ENCODE measurements around the gene UBAC1.

Gene UBAC1

GRCh38 chr9:135906291-135907005 lies 54.7 kb downstream of the UBAC1 start:
- peak in 2 of 3 donors; percentile 31 to 43 for DNase-seq
- Histone ChIP-seq H3K9me3 (ENCODE audit: control extremely low read depth in 1 of 5, control insufficient read depth in 4 of 5, insufficient read depth in 2 of 5, low read depth in 1 of 5, low read length in 4 of 5) (peaks cover 0 to 3% (median 0%) of the 10 kb centered on the region in 5 experiments), H3K36me3 (ENCODE audit: control insufficient read depth in 4 of 4, insufficient read depth in 4 of 4, low read length in 3 of 4) (peaks cover 0 to 9% (median 4%) of the 10 kb centered on the region in 4 experiments), H3K4me3 (ENCODE audit: control insufficient read depth in 1 of 7, extremely low read depth in 1 of 7, insufficient read depth in 4 of 7, low read depth in 2 of 7, low read length in 6 of 7) (peak overlapping the region; percentile 48 to 79 (median 70)), H3K27ac (ENCODE audit: insufficient read depth in 1 of 2, low read depth in 1 of 2, low read length in 2 of 2, poor library complexity in 1 of 2, severe bottlenecking in 2 of 2) (no peak overlapping the region), H3K27me3 (replicated peaks in 2 of 5; ENCODE audit: control insufficient read depth in 4 of 5, insufficient read depth in 5 of 5, low read length in 4 of 5) (peaks cover 0 to 2% (median 0%) of the 10 kb centered on the region in 5 experiments), H3K4me1 (ENCODE audit: control extremely low read depth in 1 of 4, control insufficient read depth in 4 of 4, insufficient read depth in 4 of 4, low read length in 3 of 4) (peaks cover 12 to 28% (median 20%) of the 10 kb centered on the region in 4 experiments)
- 2% methylated on average over 33 of the region's 70 CpGs for WGBS (ENCODE audit: insufficient coverage)
- ChIA-PET CTCF (no interaction called here), POLR2A (no interaction called here)

- POLR2A ChIA-PET = no interaction called here
- peak overlapping the region in 6 of 7 experiments; percentile 46 to 79 (median 70) for H3K4me3 ChIP-seq (ENCODE audit: control insufficient read depth in 1 of 7, extremely low read depth in 1 of 7, insufficient read depth in 4 of 7, low read depth in 2 of 7, low read length in 6 of 7)
- no peak for DNase-seq
- H3K27me3 ChIP-seq (replicated peaks in 2 of 5; ENCODE audit: control insufficient read depth in 4 of 5, insufficient read depth in 5 of 5, low read length in 4 of 5) = peaks cover 0 to 2% (median 0%) of the 10 kb centered on the region in 5 experiments
- peaks cover 0 to 1% (median under 1%) of the 10 kb centered on the region in 4 experiments for H3K36me3 ChIP-seq (ENCODE audit: control insufficient read depth in 4 of 4, insufficient read depth in 4 of 4, low read length in 3 of 4)
- H3K4me1 ChIP-seq (ENCODE audit: control extremely low read depth in 1 of 4, control insufficient read depth in 4 of 4, insufficient read depth in 4 of 4, low read length in 3 of 4) = peaks cover 12 to 28% (median 20%) of the 10 kb centered on the region in 4 experiments
- WGBS (ENCODE audit: insufficient coverage) = 90% methylated on average over 23 of the region's 23 CpGs
- CTCF ChIA-PET = no interaction called here
- H3K27ac ChIP-seq (ENCODE audit: insufficient read depth in 1 of 2, low read depth in 1 of 2, low read length in 2 of 2, poor library complexity in 1 of 2, severe bottlenecking in 2 of 2) = no peak overlapping the region
- H3K9me3 ChIP-seq (ENCODE audit: control extremely low read depth in 1 of 5, control insufficient read depth in 4 of 5, insufficient read depth in 2 of 5, low read depth in 1 of 5, low read length in 4 of 5) = no peaks in the 10 kb centered on the region
These were observed 55.6 kb downstream of the UBAC1 start for GRCh38 chr9:135905380-135906258.

GRCh38 chr9:135903786-135904520 lies 57.2 kb downstream of the UBAC1 start:
- ChIA-PET CTCF (no interaction called here), POLR2A (interaction anchor here (0.7 kb wide), 1 partner anchor 143 kb away, joined by 4 read pairs; no protein-coding TSS in a partner anchor)
- Histone ChIP-seq H3K27ac (ENCODE audit: insufficient read depth in 1 of 2, low read depth in 1 of 2, low read length in 2 of 2, poor library complexity in 1 of 2, severe bottlenecking in 2 of 2) (no peak overlapping the region), H3K27me3 (replicated peaks in 2 of 5; ENCODE audit: control insufficient read depth in 4 of 5, insufficient read depth in 5 of 5, low read length in 4 of 5) (peaks cover 0 to 2% (median 0%) of the 10 kb centered on the region in 5 experiments), H3K4me3 (ENCODE audit: control insufficient read depth in 1 of 7, extremely low read depth in 1 of 7, insufficient read depth in 4 of 7, low read depth in 2 of 7, low read length in 6 of 7) (no peak overlapping the region), H3K9me3 (ENCODE audit: control extremely low read depth in 1 of 5, control insufficient read depth in 4 of 5, insufficient read depth in 2 of 5, low read depth in 1 of 5, low read length in 4 of 5) (no peaks in the 10 kb centered on the region), H3K4me1 (ENCODE audit: control extremely low read depth in 1 of 4, control insufficient read depth in 4 of 4, insufficient read depth in 4 of 4, low read length in 3 of 4) (peaks cover 12 to 33% (median 26%) of the 10 kb centered on the region in 4 experiments), H3K36me3 (ENCODE audit: control insufficient read depth in 4 of 4, insufficient read depth in 4 of 4, low read length in 3 of 4) (no peaks in the 10 kb centered on the region)
- 100% methylated on average over 2 of the region's 16 CpGs for WGBS (ENCODE audit: insufficient coverage)
- no peak for DNase-seq

DNA sequence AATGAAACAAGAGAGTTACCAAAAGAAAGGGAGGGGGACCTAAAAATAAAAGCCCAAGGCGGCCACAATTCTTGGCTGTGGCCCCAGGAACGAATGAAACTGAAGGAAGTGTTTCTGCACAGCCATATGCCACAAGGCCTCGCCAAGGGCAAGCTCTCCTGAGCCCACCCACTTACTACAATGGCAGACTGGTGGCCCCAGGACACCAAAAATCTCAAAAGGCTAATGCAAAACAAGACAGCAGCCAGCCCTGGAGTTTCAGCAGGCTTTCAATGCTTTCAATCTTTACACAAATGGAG lies 57.9 kb downstream of the UBAC1 start:
- WGBS (ENCODE audit: insufficient coverage) = 49% methylated on average over 3 of the region's 3 CpGs
- H3K27me3 ChIP-seq (replicated peaks in 2 of 5; ENCODE audit: control insufficient read depth in 4 of 5, insufficient read depth in 5 of 5, low read length in 4 of 5) = peaks cover 0 to 2% (median 0%) of the 10 kb centered on the region in 5 experiments
- no peak for DNase-seq
- no peaks in the 10 kb centered on the region for H3K9me3 ChIP-seq (ENCODE audit: control extremely low read depth in 1 of 5, control insufficient read depth in 4 of 5, insufficient read depth in 2 of 5, low read depth in 1 of 5, low read length in 4 of 5)
- H3K4me3 ChIP-seq (ENCODE audit: control insufficient read depth in 1 of 7, extremely low read depth in 1 of 7, insufficient read depth in 4 of 7, low read depth in 2 of 7, low read length in 6 of 7) = no peak overlapping the region
- ChIA-PET CTCF (no interaction called here), POLR2A (no interaction called here)
- H3K4me1 ChIP-seq (ENCODE audit: control extremely low read depth in 1 of 4, control insufficient read depth in 4 of 4, insufficient read depth in 4 of 4, low read length in 3 of 4) = peaks cover 10 to 29% (median 24%) of the 10 kb centered on the region in 4 experiments
- H3K36me3 ChIP-seq (ENCODE audit: control insufficient read depth in 4 of 4, insufficient read depth in 4 of 4, low read length in 3 of 4) = no peaks in the 10 kb centered on the region
- no peak overlapping the region for H3K27ac ChIP-seq (ENCODE audit: insufficient read depth in 1 of 2, low read depth in 1 of 2, low read length in 2 of 2, poor library complexity in 1 of 2, severe bottlenecking in 2 of 2)

DNA sequence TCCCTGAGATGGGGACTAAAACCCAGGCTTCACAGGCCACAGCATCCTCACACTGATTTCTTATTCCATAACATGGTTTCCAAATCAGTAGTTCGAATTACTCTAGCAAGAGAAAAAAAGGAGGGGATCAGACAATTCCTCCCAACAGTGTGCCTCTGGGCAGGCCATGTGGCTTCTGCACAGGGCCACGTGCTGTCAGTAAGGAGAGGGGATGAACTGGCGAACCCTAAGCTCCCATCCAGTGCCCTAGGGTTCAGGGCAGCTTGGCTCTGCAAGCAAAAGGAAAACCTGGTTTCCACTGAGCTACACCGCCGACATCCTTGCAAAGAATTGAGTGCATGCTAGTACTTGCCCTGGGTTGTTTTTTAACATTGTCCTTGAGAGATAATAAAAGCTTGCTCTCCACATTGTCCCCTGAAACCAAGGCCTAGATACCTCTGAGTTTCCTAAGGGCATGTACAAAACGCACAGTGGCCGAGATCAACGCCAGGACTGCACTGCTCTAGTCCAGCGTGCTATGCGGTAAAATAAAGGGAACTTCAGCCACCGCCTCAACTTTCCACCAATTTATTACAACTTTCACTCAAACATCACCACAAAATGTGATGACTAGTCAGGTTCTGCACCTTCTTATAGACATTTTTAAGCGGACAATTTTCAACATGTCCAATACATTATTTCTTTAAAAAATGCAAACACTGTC lies 58.4 kb downstream of the UBAC1 start:
- Histone ChIP-seq H3K4me3 (ENCODE audit: control insufficient read depth in 1 of 7, extremely low read depth in 1 of 7, insufficient read depth in 4 of 7, low read depth in 2 of 7, low read length in 6 of 7) (no peak overlapping the region), H3K4me1 (ENCODE audit: control extremely low read depth in 1 of 4, control insufficient read depth in 4 of 4, insufficient read depth in 4 of 4, low read length in 3 of 4) (peaks cover 10 to 24% (median 19%) of the 10 kb centered on the region in 4 experiments), H3K27me3 (replicated peaks in 2 of 5; ENCODE audit: control insufficient read depth in 4 of 5, insufficient read depth in 5 of 5, low read length in 4 of 5) (peaks cover 0 to 2% (median 0%) of the 10 kb centered on the region in 5 experiments), H3K36me3 (ENCODE audit: control insufficient read depth in 4 of 4, insufficient read depth in 4 of 4, low read length in 3 of 4) (peaks cover 0 to 2% (median 0%) of the 10 kb centered on the region in 4 experiments), H3K27ac (ENCODE audit: insufficient read depth in 1 of 2, low read depth in 1 of 2, low read length in 2 of 2, poor library complexity in 1 of 2, severe bottlenecking in 2 of 2) (no peak overlapping the region), H3K9me3 (ENCODE audit: control extremely low read depth in 1 of 5, control insufficient read depth in 4 of 5, insufficient read depth in 2 of 5, low read depth in 1 of 5, low read length in 4 of 5) (no peaks in the 10 kb centered on the region)
- no peak for DNase-seq
- POLR2A ChIA-PET = no interaction called here
- WGBS (ENCODE audit: insufficient coverage) = 96% methylated on average over 9 of the region's 12 CpGs
- CTCF ChIA-PET = no interaction called here

GRCh38 chr9:135901826-135902225 lies 59.3 kb downstream of the UBAC1 start:
- Histone ChIP-seq H3K27me3 (replicated peaks in 2 of 5; ENCODE audit: control insufficient read depth in 4 of 5, insufficient read depth in 5 of 5, low read length in 4 of 5) (peaks cover 0 to 2% (median 0%) of the 10 kb centered on the region in 5 experiments), H3K9me3 (ENCODE audit: control extremely low read depth in 1 of 5, control insufficient read depth in 4 of 5, insufficient read depth in 2 of 5, low read depth in 1 of 5, low read length in 4 of 5) (no peaks in the 10 kb centered on the region), H3K4me1 (ENCODE audit: control extremely low read depth in 1 of 4, control insufficient read depth in 4 of 4, insufficient read depth in 4 of 4, low read length in 3 of 4) (peaks cover 10 to 24% (median 18%) of the 10 kb centered on the region in 4 experiments), H3K27ac (ENCODE audit: insufficient read depth in 1 of 2, low read depth in 1 of 2, low read length in 2 of 2, poor library complexity in 1 of 2, severe bottlenecking in 2 of 2) (no peak overlapping the region), H3K36me3 (ENCODE audit: control insufficient read depth in 4 of 4, insufficient read depth in 4 of 4, low read length in 3 of 4) (peaks cover 0 to 2% (median 0%) of the 10 kb centered on the region in 4 experiments), H3K4me3 (ENCODE audit: control insufficient read depth in 1 of 7, extremely low read depth in 1 of 7, insufficient read depth in 4 of 7, low read depth in 2 of 7, low read length in 6 of 7) (no peak overlapping the region)
- ChIA-PET POLR2A (no interaction called here), CTCF (no interaction called here)
- 100% methylated on average over 2 of the region's 2 CpGs for WGBS (ENCODE audit: insufficient coverage)
- DNase-seq = no peak

Measured in common myeloid progenitor, CD34-positive (primary cell).